ENCODE data around the gene TMX4.

Gene TMX4

GRCh38 chr20:8043687-8044282, 24.2 kb upstream of the TMX4 start:
- Histone ChIP-seq H3K4me3 (ENCODE audit: low read depth, low read length, poor library complexity, severe bottlenecking) (no peak overlapping the region), H3K9me2 (ENCODE audit: low read depth, low read length) (no peaks in the 10 kb centered on the region), H4K20me1 (ENCODE audit: insufficient read depth, low read length) (no peaks in the 10 kb centered on the region), H3F3A (ENCODE audit: insufficient read depth, low read length) (no peaks in the 10 kb centered on the region; the same call in 1 of the 2 replicates), H3K27me3 (ENCODE audit: insufficient read depth, low read length) (no peaks in the 10 kb centered on the region), H3K4me2 (ENCODE audit: low read length) (no peak overlapping the region), H3K36me3 (ENCODE audit: insufficient read depth, low read length) (no peaks in the 10 kb centered on the region), H3K27ac (ENCODE audit: low read depth, low read length, poor library complexity, severe bottlenecking) (no peak overlapping the region), H2AFZ (ENCODE audit: low read length) (peak overlapping the region; percentile 82; the same call in 1 of the 2 replicates), H3K79me2 (ENCODE audit: insufficient read depth, low read length) (no peaks in the 10 kb centered on the region), H3K4me1 (ENCODE audit: insufficient read depth, low read length, severe bottlenecking) (peaks cover 7% of the 10 kb centered on the region), H3K9ac (ENCODE audit: low read length) (no peak overlapping the region), H3K9me3 (ENCODE audit: low read length) (no peaks in the 10 kb centered on the region)
- peak; percentile 66 for TF ChIP-seq CTCF (IDR thresholded peaks at IDR 0.05; ENCODE audit: low read length)
- no peak for TF ChIP-seq EZH2 (IDR thresholded peaks at IDR 0.05; ENCODE audit: borderline replicate concordance, low read length)

- H3K4me3 ChIP-seq (ENCODE audit: low read depth, low read length, poor library complexity, severe bottlenecking): no peak overlapping the region
- H3K79me2 ChIP-seq (ENCODE audit: insufficient read depth, low read length): no peaks in the 10 kb centered on the region
- TF ChIP-seq EZH2 (IDR thresholded peaks at IDR 0.05; ENCODE audit: borderline replicate concordance, low read length): no peak
- TF ChIP-seq CTCF (IDR thresholded peaks at IDR 0.05; ENCODE audit: low read length): peak; percentile 27; the same call in 1 of the 2 replicates
- no peak overlapping the region for H3K4me2 ChIP-seq (ENCODE audit: low read length)
- no peak overlapping the region for H2AFZ ChIP-seq (ENCODE audit: low read length)
- no peak overlapping the region for H3K9ac ChIP-seq (ENCODE audit: low read length)
- no peaks in the 10 kb centered on the region for H3K27me3 ChIP-seq (ENCODE audit: insufficient read depth, low read length)
- H4K20me1 ChIP-seq (ENCODE audit: insufficient read depth, low read length): no peaks in the 10 kb centered on the region
- H3K27ac ChIP-seq (ENCODE audit: low read depth, low read length, poor library complexity, severe bottlenecking): no peak overlapping the region
- H3K9me2 ChIP-seq (ENCODE audit: low read depth, low read length): no peaks in the 10 kb centered on the region
- H3K36me3 ChIP-seq (ENCODE audit: insufficient read depth, low read length): no peaks in the 10 kb centered on the region
- no peaks in the 10 kb centered on the region for H3K9me3 ChIP-seq (ENCODE audit: low read length)
- no peaks in the 10 kb centered on the region for H3F3A ChIP-seq (ENCODE audit: insufficient read depth, low read length)
- H3K4me1 ChIP-seq (ENCODE audit: insufficient read depth, low read length, severe bottlenecking): peaks cover 4% of the 10 kb centered on the region
These were observed 19.5 kb upstream of the TMX4 start for GRCh38 chr20:8039042-8039441.

- no peaks in the 10 kb centered on the region for H3K27me3 ChIP-seq (ENCODE audit: insufficient read depth, low read length)
- H3K4me3 ChIP-seq (ENCODE audit: low read depth, low read length, poor library complexity, severe bottlenecking): no peak overlapping the region
- no peaks in the 10 kb centered on the region for H3K36me3 ChIP-seq (ENCODE audit: insufficient read depth, low read length)
- TF ChIP-seq CTCF (IDR thresholded peaks at IDR 0.05; ENCODE audit: low read length) (no peak), EZH2 (IDR thresholded peaks at IDR 0.05; ENCODE audit: borderline replicate concordance, low read length) (no peak)
- no peaks in the 10 kb centered on the region for H4K20me1 ChIP-seq (ENCODE audit: insufficient read depth, low read length)
- no peak overlapping the region for H3K27ac ChIP-seq (ENCODE audit: low read depth, low read length, poor library complexity, severe bottlenecking)
- no peak overlapping the region for H2AFZ ChIP-seq (ENCODE audit: low read length)
- H3K9me3 ChIP-seq (ENCODE audit: low read length): no peaks in the 10 kb centered on the region
- no peaks in the 10 kb centered on the region for H3K79me2 ChIP-seq (ENCODE audit: insufficient read depth, low read length)
- no peak overlapping the region for H3K9ac ChIP-seq (ENCODE audit: low read length)
- H3K4me1 ChIP-seq (ENCODE audit: insufficient read depth, low read length, severe bottlenecking): peaks cover 4% of the 10 kb centered on the region
- H3K9me2 ChIP-seq (ENCODE audit: low read depth, low read length): no peaks in the 10 kb centered on the region
- H3K4me2 ChIP-seq (ENCODE audit: low read length): no peak overlapping the region
- H3F3A ChIP-seq (ENCODE audit: insufficient read depth, low read length): no peaks in the 10 kb centered on the region
These were observed 17.2 kb upstream of the TMX4 start for GRCh38 chr20:8036771-8037170.

Data from OCI-LY1 (cell line).